Skeletal muscle tissue (tissue), 4 donors: ENCODE results near the gene RET. TPM values are rescaled to one million over a fixed set of nuclear protein-coding genes. Genes with fewer than 3 reads are reported as not detected.

ENCODE experiments used
- H3K27ac ChIP-seq: one replicate; pipeline ENCODE4 v1.7.0; 2013; ENCODE audit warnings: mild to moderate bottlenecking, low read depth, low read length, inconsistent platforms
- H3K27me3 ChIP-seq, 3 donors: one replicate each; pipeline ENCODE4 v1.7.0; 2013; ENCODE audit warnings: low read length in 3 of 3; ENCODE audit not compliant: control insufficient read depth in 3 of 3, insufficient read depth in 3 of 3
- H3K36me3 ChIP-seq, 3 donors: one replicate each; pipeline ENCODE4 v1.7.0; 2013; ENCODE audit warnings: low read length in 3 of 3; ENCODE audit not compliant: control insufficient read depth in 3 of 3, insufficient read depth in 3 of 3
- H3K4me1 ChIP-seq, 3 donors: one replicate each; pipeline ENCODE4 v1.7.0; 2013; ENCODE audit warnings: low read length in 3 of 3, mild to moderate bottlenecking in 3 of 3; ENCODE audit not compliant: control insufficient read depth in 3 of 3, insufficient read depth in 3 of 3
- H3K4me3 ChIP-seq, 3 donors: one replicate each; pipeline ENCODE4 v1.7.0; 2013; ENCODE audit warnings: low read length in 3 of 3
- H3K9ac ChIP-seq, 3 donors: one replicate each; pipeline ENCODE4 v1.7.0; 2013; ENCODE audit warnings: low read length in 3 of 3, mild to moderate bottlenecking in 3 of 3, moderate library complexity in 2 of 3, low read depth in 1 of 3
- H3K9me3 ChIP-seq, 3 donors: one replicate each; pipeline ENCODE4 v1.7.0; 2013; ENCODE audit warnings: low read length in 3 of 3; ENCODE audit not compliant: control insufficient read depth in 3 of 3
- total RNA-seq: library from RNA; depleted of rRNA; stranded (reverse); fragments of >200 nt; gene quantifications from one replicate; pipeline ENCODE4 v1.2.3, GENCODE V29; 2014
- donor health status: Osteomylitis.

RET gene
- total RNA-seq, 1 donor from 2014 or later, result 1.6 TPM

DNA sequence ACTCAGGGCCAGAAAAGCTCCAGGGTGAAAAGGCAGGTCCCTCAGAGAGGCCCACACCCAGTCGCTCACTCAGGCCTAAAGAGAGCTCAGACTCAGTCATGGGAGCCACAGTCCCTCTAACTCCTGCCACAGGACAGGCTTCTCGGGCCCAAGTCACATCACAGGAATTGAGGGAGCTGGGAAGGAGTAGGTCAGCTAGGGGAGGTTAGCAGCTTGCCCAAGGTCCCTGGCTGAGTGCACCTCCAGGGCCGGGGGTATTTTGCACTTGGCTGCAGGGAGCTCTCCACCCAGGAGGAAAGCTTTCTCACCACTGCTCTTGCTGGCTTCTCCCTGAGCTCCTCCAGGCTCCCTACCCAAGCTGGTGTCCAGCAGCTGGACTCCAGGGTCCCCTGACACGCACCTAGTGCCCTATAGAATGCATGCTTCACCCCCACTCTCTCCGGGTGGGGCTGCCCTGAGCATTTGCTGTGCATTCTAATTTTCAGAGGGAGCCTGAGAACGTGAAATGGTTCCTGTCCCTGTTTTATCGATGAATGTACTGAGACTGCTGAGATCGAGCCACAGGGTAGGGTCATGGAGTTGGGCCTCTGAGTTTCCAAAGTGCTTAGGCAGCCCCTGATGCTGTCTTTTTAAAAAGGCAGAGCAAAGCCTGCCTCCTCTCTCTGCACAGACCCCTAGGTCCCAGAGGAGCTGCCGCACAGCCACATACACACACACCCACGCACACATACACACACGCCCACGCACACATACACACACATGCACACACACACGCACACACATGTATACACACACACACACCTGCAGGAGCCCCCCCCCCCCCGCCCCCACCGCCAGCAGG, 37.9 kb upstream of the RET start:
- Histone ChIP-seq H3K9ac (no peak overlapping the region), H3K4me1 (peaks cover 0 to 2% (median 0%) of the 10 kb centered on the region in 3 donors), H3K4me3 (no peak overlapping the region), H3K9me3 (no peaks in the 10 kb centered on the region), H3K27me3 (no peaks in the 10 kb centered on the region), H3K27ac (no peak overlapping the region), H3K36me3 (no peaks in the 10 kb centered on the region)

DNA sequence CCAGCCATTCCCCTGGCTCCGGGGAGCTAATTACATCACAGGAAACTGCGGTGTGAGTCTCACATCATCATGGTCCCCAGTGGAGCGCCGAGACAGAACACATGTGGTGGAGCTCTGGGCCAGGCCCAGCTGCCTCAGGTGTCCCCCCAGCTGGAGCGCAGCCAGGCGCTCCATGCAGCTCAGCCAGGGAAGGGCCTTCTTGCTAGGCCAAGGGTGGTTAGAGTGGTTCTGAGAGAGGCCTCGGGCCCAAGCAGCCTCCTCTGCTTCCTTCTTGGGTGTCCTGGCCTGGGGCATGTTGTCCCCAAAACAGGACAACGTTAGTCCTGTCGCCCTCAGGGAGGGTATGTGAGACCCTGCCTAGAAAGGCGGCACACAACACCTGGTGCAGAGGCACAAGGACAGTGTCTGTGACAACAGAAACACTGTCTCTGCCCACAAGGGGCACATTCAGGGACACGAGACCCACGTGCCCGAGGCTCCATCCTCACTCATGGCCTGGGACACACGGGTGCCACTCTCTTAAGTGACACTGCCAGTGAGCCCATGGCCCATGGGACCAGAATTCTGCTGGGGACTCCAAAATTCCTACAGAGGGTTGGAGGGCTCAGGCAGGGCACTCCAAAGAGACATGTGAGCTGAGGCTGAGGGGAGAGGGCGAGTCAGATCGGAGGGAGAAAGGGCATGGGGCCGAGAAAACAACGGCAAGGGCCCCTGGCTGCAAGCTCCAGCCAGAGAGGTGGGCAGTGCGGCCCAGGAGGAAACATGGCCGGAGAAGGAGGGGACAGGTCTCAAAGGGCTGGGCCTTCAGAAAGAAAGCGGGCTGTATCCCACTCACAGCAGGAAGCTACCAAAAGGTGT, 37.0 kb upstream of the RET start:
- H3K27ac ChIP-seq, result no peak overlapping the region

DNA sequence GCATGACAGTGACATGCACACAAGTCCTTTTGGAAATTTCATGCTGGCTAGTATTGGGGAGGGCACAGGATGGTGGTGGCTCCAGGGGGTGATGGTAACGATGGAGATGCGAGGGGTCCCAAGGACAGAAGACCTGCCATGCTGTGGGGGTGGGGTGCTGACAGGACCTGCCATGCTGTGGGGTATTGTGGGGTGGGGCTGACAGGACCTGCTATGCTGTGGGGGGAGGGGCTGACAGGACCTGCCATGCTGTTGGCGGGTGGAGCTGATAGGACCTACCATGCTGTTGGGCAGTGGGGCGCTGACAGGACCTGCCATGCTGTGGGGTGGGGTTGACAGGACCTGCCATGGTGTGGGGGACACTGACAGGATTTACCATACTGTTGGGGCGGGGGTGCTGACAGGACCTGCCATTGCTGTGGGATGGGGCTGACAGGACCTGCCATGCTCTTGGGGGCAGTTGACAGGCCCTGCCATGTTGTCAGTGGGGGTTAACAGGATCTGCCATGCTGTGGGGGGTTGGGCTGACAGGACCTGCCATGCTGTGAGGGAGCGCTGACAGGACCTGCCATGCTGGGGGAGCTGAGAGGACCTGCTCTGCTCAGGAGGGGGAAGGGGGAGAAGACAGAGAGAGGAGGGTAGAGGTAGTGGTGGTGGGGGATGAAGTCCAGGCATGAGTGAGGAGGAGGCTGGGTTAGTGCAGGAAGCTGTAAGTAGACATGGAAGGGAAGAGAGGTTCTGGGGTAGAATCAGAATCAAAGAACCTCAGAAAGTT, 36.2 kb upstream of the RET start:
- Histone ChIP-seq H3K36me3 (no peaks in the 10 kb centered on the region), H3K27me3 (no peaks in the 10 kb centered on the region), H3K9me3 (no peaks in the 10 kb centered on the region), H3K9ac (no peak overlapping the region), H3K4me1 (peaks cover 0 to 2% (median 0%) of the 10 kb centered on the region in 3 donors), H3K27ac (no peak overlapping the region), H3K4me3 (no peak overlapping the region)

More for the DNA sequence above, 37.0 kb upstream of the RET start:
- Histone ChIP-seq H3K27me3 (no peaks in the 10 kb centered on the region), H3K4me3 (no peak overlapping the region), H3K36me3 (no peaks in the 10 kb centered on the region), H3K9ac (no peak overlapping the region), H3K4me1 (peaks cover 0 to 2% (median 0%) of the 10 kb centered on the region in 3 donors), H3K9me3 (no peaks in the 10 kb centered on the region)

DNA sequence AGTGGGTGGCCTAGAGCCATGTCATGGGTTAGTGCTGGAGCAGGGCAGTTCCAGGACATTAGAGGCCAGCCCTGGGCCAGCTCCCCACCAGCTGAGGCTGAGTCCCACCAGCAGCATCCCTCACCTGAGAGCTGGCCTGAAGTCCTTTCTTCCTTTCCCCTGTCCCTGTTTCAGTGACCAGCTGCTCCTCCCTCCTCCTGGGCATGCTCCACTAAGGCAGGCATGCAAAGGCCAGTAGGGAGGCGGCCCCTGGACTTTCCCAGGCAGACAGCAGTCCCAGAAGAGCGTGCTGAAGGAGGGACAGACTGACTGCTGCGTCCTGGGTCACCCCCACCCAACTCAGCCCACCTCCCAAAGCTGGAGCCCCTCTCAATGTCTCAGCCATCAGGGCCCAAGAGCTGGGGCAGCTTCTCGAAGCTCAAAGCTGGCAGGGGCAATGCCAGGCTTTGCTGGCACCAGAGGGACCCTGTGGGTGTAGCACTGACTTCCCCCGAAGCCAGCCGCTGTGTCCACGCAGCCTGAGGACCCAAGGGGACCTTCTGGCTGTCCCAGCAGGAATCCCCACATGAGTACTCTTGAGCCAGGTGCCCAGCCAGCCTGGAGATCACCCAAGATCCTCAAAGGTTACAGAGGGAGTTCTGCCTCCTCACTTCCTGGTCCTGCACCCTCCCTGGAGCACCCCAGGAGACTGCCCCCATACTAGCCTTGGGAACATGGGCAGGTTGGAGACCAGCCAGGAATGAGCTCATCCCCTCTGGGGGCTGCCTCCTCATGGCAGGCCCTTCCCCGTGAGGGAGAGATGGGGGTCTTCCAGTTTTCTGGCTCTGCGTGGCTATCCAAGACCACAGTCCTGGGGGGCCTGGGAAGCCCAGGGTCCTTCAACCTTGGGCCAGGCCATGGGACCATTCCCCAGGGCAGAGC, 35.2 kb upstream of the RET start:
- no peaks in the 10 kb centered on the region for H3K36me3 ChIP-seq
- H3K9ac ChIP-seq, result no peak overlapping the region
- no peak overlapping the region for H3K27ac ChIP-seq
- H3K4me3 ChIP-seq, result no peak overlapping the region
- H3K27me3 ChIP-seq, result peaks cover 0 to 4% (median 0%) of the 10 kb centered on the region in 3 donors
- no peaks in the 10 kb centered on the region for H3K9me3 ChIP-seq
- H3K4me1 ChIP-seq, result peaks cover 0 to 2% (median 0%) of the 10 kb centered on the region in 3 donors

- H3K4me3 ChIP-seq, result no peak overlapping the region
Measured at GRCh38 chr10:43042503-43043341, 34.1 kb upstream of the RET start.

GRCh38 chr10:43043342-43043772, 33.5 kb upstream of the RET start:
- Histone ChIP-seq H3K9ac (no peak overlapping the region), H3K4me1 (peaks cover 0 to 2% (median 0%) of the 10 kb centered on the region in 3 donors), H3K36me3 (no peaks in the 10 kb centered on the region), H3K27me3 (peaks cover 0 to 10% (median 2%) of the 10 kb centered on the region in 3 donors), H3K27ac (no peak overlapping the region), H3K9me3 (no peaks in the 10 kb centered on the region), H3K4me3 (no peak overlapping the region)

More at GRCh38 chr10:43042503-43043341, 34.1 kb upstream of the RET start:
- no peak overlapping the region for H3K27ac ChIP-seq
- no peaks in the 10 kb centered on the region for H3K9me3 ChIP-seq
- no peak overlapping the region for H3K9ac ChIP-seq
- H3K36me3 ChIP-seq, result no peaks in the 10 kb centered on the region
- peaks cover 0 to 2% (median 0%) of the 10 kb centered on the region in 3 donors for H3K4me1 ChIP-seq
- peaks cover 0 to 7% (median 0%) of the 10 kb centered on the region in 3 donors for H3K27me3 ChIP-seq

GRCh38 chr10:43043773-43044447, 33.0 kb upstream of the RET start:
- Histone ChIP-seq H3K9me3 (no peaks in the 10 kb centered on the region), H3K9ac (no peak overlapping the region), H3K4me1 (peaks cover 0 to 2% (median 0%) of the 10 kb centered on the region in 3 donors), H3K36me3 (no peaks in the 10 kb centered on the region), H3K4me3 (no peak overlapping the region), H3K27me3 (peaks cover 4 to 15% (median 7%) of the 10 kb centered on the region in 3 donors), H3K27ac (no peak overlapping the region)

- Histone ChIP-seq H3K9ac (no peak overlapping the region), H3K27me3 (peaks cover 10 to 21% (median 10%) of the 10 kb centered on the region in 3 donors), H3K36me3 (no peaks in the 10 kb centered on the region), H3K27ac (no peak overlapping the region), H3K4me3 (no peak overlapping the region), H3K4me1 (peaks cover 0 to 2% (median 0%) of the 10 kb centered on the region in 3 donors), H3K9me3 (no peaks in the 10 kb centered on the region)
Measured at GRCh38 chr10:43044448-43044921, 32.4 kb upstream of the RET start.
